GM12874 (cell line): Measurements from ENCODE around the gene FNDC3B.

Experiments used
- TF ChIP-seq, protein P1 (sequence below): IDR thresholded peaks from 2 replicates; pipeline ENCODE4 v1.5.1; 2011; ENCODE audit warnings: low read depth, mild to moderate bottlenecking, control low read depth, low read length, moderate library complexity; ENCODE audit not compliant: insufficient read depth

FNDC3B gene

DNA sequence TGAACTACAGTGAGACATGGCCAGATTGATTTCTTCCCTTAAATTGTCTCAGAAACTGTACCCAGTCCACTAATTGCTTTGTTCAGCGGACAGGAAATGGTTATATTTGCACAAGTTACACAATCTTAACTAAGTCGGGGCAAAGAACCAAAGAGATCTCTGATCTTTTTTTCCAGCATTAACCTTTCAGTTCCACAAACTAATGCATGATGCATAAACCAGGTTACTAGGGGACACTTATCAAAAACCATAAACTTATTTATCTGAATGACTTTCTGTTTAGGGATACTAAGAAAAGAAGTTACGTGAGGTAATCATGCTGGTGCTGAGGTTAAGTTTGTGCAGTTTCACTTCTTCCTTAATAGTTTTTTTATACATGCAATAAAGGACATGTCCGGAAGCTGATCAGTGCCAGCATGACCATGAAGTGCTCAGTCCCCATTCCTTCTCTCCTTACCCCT lies 22.4 kb downstream of the FNDC3B start:
- TF ChIP-seq, protein P1, sequence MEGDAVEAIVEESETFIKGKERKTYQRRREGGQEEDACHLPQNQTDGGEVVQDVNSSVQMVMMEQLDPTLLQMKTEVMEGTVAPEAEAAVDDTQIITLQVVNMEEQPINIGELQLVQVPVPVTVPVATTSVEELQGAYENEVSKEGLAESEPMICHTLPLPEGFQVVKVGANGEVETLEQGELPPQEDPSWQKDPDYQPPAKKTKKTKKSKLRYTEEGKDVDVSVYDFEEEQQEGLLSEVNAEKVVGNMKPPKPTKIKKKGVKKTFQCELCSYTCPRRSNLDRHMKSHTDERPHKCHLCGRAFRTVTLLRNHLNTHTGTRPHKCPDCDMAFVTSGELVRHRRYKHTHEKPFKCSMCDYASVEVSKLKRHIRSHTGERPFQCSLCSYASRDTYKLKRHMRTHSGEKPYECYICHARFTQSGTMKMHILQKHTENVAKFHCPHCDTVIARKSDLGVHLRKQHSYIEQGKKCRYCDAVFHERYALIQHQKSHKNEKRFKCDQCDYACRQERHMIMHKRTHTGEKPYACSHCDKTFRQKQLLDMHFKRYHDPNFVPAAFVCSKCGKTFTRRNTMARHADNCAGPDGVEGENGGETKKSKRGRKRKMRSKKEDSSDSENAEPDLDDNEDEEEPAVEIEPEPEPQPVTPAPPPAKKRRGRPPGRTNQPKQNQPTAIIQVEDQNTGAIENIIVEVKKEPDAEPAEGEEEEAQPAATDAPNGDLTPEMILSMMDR = no peak

DNA sequence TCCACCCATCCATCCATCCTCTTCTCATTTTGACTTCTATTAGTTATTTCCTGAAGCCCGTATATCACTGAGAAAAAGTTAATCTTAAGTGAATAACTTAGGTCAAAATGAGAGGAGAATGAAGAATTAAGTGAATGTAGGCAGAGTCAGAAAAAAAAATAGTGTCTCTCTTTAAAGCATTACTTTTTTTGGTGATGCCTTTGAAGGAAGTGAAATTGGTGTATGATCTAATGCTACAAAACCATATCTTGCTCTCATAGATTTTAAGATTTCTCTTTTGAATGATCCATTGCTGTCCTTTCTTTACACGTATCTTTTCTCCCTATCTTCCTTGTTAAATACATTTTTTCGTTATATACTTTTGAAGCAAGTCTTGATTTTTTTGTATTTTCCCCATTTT lies 23.4 kb downstream of the FNDC3B start:
- TF ChIP-seq, protein P1 = no peak

DNA sequence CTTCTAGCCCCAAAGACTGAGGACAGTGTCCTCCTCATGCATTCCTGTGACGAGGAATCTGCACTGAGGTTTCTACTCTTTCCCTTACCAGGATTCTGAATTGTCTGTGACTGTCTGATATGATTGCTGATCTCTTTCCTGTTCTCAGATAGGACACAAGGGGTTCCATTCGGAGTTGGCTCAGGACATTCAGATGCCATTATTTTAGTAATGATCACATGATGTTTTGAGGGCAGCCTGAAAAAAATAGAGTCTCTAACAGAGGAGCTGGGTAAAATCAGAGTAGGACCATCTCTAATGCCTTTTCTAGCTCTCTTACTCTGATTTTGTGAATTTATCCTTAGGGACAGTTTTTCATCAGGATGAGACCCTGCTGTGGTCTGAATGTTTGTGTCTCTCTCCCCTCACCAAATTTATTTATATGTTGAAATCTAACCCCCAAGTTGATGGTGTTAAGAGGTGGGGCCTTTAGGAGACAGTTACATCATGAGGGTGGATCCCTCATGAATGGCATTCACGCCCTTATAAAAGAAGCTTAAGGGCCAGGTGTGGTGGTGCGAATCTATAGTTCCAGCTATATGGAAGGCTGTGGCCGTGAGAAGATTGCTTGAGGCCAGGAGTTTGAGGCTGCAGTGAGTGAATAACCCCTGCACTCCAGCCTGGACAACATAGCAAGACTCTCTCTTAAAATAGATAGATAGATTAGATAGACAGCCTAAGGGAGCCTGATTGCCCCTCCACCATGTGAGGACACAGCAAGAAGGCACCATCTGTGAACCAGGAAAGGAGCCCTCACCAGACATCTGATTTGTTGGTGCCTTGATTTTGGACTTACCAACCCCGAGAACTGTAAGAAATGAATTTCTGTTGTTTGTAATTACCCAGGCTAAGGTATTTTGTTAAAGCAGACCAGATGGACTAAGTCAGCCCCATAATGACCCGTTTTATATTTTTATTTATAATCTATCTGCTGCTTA lies 24.4 kb downstream of the FNDC3B start:
- TF ChIP-seq, protein P1 = no peak

DNA sequence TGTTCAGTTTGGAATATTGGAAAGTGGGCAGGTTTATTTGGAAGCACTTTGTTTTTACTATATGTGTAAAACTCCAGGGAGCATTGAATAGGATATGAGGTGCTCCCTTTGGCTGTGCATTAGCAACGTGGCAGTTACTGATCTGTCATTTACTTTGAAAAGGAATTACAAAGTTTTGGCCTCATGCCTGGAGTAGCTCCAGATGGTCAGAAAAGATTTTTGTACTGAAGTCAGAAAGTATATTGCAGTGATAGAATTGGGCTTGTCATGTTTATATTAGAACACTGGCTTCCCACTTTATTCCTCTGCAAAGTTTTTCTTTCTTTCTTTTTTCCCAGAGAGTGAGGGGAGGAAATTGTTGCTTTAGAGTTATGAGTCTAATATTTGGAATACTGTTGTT lies 26.1 kb downstream of the FNDC3B start:
- TF ChIP-seq, protein P1 = no peak

DNA sequence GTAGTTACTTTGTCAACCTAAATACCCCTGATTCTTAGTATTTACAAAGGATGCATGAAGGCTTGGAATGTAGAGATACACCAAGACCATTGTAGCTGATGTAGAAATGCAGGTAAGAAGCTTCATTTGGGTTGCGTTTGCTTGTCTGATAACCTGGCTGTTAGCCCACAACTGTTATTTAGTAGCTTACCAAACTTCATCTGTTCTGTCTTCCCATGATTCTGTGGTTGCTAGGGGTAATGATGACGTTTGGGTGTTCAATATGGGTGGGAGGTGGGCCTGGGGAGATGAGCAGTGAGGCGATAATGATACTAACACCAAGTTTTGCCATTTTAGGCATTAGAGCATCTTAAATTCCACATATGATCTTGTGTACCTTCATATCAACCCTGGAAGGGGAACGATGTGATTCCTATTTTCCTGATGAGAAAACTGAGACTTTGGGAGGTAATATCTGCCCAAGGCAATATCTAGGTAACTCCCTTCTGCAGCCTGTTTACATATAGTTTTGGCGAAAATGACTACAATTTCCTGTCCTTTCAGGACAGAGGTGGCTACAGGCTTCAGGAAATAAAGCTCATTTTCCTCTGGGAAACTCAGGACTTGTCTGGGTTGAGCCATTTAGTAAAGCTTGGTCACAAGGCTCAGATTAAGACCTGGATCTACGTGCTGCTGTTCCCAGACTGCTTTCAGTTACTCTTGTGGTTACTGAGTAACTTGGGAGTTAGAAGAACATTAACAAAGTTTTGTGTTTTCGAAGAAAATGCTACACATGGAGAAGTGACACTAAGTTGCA lies 26.8 kb downstream of the FNDC3B start:
- TF ChIP-seq, protein P1 = no peak

DNA sequence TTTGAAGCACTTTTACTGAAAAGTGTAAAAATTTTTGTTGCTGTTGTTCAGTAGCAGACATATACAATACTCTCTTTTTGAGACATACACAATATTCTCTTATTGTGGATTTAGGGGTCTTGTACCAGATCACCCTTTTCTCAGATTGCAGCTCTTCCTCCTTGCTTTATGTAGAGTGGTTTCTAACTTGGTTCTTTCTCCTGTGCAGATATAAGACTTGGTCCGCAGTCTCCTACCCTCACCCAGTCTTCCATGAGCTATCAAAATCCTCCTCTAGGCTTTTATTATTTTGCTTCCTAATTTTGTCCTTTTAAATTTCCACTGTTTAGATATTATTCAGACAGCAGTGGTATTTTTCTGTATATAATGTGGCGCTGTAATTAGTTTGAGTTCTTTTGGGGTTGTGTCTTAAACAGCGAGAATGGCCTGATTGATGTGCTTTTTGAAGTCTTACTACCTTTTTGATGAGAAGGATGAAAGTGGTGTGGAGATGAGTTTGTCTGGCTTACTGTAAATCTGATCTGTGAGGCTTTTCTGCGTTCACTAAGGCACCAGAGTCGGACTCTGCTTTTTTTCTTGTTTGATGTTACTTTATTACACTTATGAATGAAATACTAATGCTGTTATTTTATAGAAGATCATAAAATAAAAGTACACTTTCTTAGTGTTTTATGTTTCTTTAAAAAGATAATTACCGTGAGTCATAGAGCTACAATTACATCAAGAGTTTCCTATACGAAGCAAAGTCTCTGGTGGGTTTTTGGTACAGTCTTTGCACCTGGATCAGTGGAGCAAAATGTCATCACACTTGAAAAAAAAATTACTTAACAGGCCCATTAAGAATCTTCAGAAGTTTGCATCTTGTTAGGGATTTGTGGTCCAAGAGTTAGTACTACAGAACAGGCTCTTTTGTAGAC lies 27.8 kb downstream of the FNDC3B start:
- TF ChIP-seq, protein P1 = no peak
